ENCODE results near the gene CPLX1. TPM values are rescaled to one million over a fixed set of nuclear protein-coding genes. Genes with fewer than 3 reads are reported as not detected.

CPLX1 gene
- polyA plus RNA-seq, 1 donor (not counting 4 experiments of a cell fraction or from before 2014, with no cell fraction given), result 0.04 TPM

DNA sequence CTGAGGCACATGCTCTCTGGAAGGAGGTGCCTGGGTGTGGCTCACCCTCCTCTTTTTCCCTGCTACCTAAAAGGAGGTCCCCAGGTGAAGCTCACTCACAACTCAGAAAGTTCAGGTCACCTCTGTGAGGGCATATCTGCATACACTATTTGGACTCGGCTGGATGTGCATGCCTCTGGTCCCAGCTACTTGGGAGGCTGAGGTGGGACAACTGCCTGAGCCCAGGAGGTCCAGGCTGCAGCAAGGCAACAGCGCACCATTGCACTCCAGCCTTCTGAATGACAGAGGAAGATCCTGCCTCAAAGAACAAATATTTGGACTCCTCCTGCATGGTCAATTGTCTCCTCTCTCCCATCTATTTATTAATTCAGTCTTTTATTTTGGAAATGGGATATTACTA, 46.4 kb downstream of the CPLX1 start:
- Histone ChIP-seq H3K79me2 (ENCODE audit: control insufficient read depth, insufficient read depth, low read length) (peaks cover 68% of the 10 kb centered on the region), H3K4me1 (ENCODE audit: control insufficient read depth, extremely low read depth, insufficient read depth, low read length) (peaks cover 15% of the 10 kb centered on the region), H3K9me1 (ENCODE audit: control insufficient read depth, extremely low read depth, insufficient read depth, low read length) (peaks cover 5% of the 10 kb centered on the region), H3K4me2 (ENCODE audit: control insufficient read depth, extremely low read depth, insufficient read depth, low read depth, low read length) (no peak overlapping the region), H3K9ac (ENCODE audit: control insufficient read depth, extremely low read depth, insufficient read depth, low read length) (no peak overlapping the region), H2AFZ (ENCODE audit: control insufficient read depth, low read length) (no peak overlapping the region), H3K27me3 (ENCODE audit: control insufficient read depth, extremely low read depth, insufficient read depth, low read length) (peaks cover under 1% of the 10 kb centered on the region), H3K9me3 (ENCODE audit: control insufficient read depth, low read depth, low read length) (no peaks in the 10 kb centered on the region), H3K27ac (ENCODE audit: control insufficient read depth, insufficient read depth, low read length) (no peak overlapping the region), H4K20me1 (ENCODE audit: control insufficient read depth, extremely low read depth, insufficient read depth, low read length) (peaks cover 11% of the 10 kb centered on the region), H3K4me3 (ENCODE audit: control insufficient read depth in 2 of 3, extremely low read depth in 1 of 3, insufficient read depth in 2 of 3, low read depth in 1 of 3, low read length in 3 of 3) (no peak overlapping the region), H3K36me3 (ENCODE audit: control insufficient read depth in 2 of 2, extremely low read depth in 1 of 2, insufficient read depth in 2 of 2, low read length in 2 of 2) (peaks cover 23 to 40% of the 10 kb centered on the region in 2 experiments)
- dilution Hi-C loops (cut with MboI; ENCODE audit: extremely low pct_ligation_motif_present, low sequenced_read_pairs), result no loop called here
- TF ChIP-seq, protein P1, sequence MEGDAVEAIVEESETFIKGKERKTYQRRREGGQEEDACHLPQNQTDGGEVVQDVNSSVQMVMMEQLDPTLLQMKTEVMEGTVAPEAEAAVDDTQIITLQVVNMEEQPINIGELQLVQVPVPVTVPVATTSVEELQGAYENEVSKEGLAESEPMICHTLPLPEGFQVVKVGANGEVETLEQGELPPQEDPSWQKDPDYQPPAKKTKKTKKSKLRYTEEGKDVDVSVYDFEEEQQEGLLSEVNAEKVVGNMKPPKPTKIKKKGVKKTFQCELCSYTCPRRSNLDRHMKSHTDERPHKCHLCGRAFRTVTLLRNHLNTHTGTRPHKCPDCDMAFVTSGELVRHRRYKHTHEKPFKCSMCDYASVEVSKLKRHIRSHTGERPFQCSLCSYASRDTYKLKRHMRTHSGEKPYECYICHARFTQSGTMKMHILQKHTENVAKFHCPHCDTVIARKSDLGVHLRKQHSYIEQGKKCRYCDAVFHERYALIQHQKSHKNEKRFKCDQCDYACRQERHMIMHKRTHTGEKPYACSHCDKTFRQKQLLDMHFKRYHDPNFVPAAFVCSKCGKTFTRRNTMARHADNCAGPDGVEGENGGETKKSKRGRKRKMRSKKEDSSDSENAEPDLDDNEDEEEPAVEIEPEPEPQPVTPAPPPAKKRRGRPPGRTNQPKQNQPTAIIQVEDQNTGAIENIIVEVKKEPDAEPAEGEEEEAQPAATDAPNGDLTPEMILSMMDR (optimal IDR thresholded peaks at IDR 0.05 in 1 of 3, IDR thresholded peaks at IDR 0.05 in 1 of 3, conservative IDR thresholded peaks at IDR 0.05 in 1 of 3; ENCODE audit: extremely low read depth in 1 of 3, insufficient read depth in 2 of 3, low read length in 3 of 3), result no peak
- no peak for TF ChIP-seq EZH2 (IDR thresholded peaks at IDR 0.05; ENCODE audit: low read length)
- no peak for DNase-seq (ENCODE audit: low read depth, low spot score)
- FAIRE-seq, result no peak

- no peak for DNase-seq (ENCODE audit: low read depth, low spot score)
- peaks cover 5% of the 10 kb centered on the region for H3K9me1 ChIP-seq (ENCODE audit: control insufficient read depth, extremely low read depth, insufficient read depth, low read length)
- no peak overlapping the region for H2AFZ ChIP-seq (ENCODE audit: control insufficient read depth, low read length)
- dilution Hi-C loops (cut with MboI; ENCODE audit: extremely low pct_ligation_motif_present, low sequenced_read_pairs), result no loop called here
- H3K4me2 ChIP-seq (ENCODE audit: control insufficient read depth, extremely low read depth, insufficient read depth, low read depth, low read length), result no peak overlapping the region
- TF ChIP-seq, protein P1 (optimal IDR thresholded peaks at IDR 0.05 in 1 of 3, IDR thresholded peaks at IDR 0.05 in 1 of 3, conservative IDR thresholded peaks at IDR 0.05 in 1 of 3; ENCODE audit: extremely low read depth in 1 of 3, insufficient read depth in 2 of 3, low read length in 3 of 3), result no peak
- TF ChIP-seq EZH2 (IDR thresholded peaks at IDR 0.05; ENCODE audit: low read length), result no peak
- no peak overlapping the region for H3K9ac ChIP-seq (ENCODE audit: control insufficient read depth, extremely low read depth, insufficient read depth, low read length)
- peaks cover 26 to 44% of the 10 kb centered on the region in 2 experiments for H3K36me3 ChIP-seq (ENCODE audit: control insufficient read depth in 2 of 2, extremely low read depth in 1 of 2, insufficient read depth in 2 of 2, low read length in 2 of 2)
- no peaks in the 10 kb centered on the region for H3K27me3 ChIP-seq (ENCODE audit: control insufficient read depth, extremely low read depth, insufficient read depth, low read length)
- no peaks in the 10 kb centered on the region for H3K9me3 ChIP-seq (ENCODE audit: control insufficient read depth, low read depth, low read length)
- H3K4me1 ChIP-seq (ENCODE audit: control insufficient read depth, extremely low read depth, insufficient read depth, low read length), result peaks cover 15% of the 10 kb centered on the region
- H3K79me2 ChIP-seq (ENCODE audit: control insufficient read depth, insufficient read depth, low read length), result peaks cover 87% of the 10 kb centered on the region
- peaks cover 28% of the 10 kb centered on the region for H4K20me1 ChIP-seq (ENCODE audit: control insufficient read depth, extremely low read depth, insufficient read depth, low read length)
- H3K27ac ChIP-seq (ENCODE audit: control insufficient read depth, insufficient read depth, low read length), result no peak overlapping the region
- no peak for FAIRE-seq
- H3K4me3 ChIP-seq (ENCODE audit: control insufficient read depth in 2 of 3, extremely low read depth in 1 of 3, insufficient read depth in 2 of 3, low read depth in 1 of 3, low read length in 3 of 3), result no peak overlapping the region
Observed at GRCh38 chr4:777520-778262, 48.2 kb downstream of the CPLX1 start.

All from keratinocyte (primary cell).